ENCODE measurements around the gene CCM2.
"Not testable (repeated sequence)": the region's sequence is repeated elsewhere in the genome, so short reads cannot be mapped to it uniquely, and the experiment has no call there.

Gene CCM2

DNA sequence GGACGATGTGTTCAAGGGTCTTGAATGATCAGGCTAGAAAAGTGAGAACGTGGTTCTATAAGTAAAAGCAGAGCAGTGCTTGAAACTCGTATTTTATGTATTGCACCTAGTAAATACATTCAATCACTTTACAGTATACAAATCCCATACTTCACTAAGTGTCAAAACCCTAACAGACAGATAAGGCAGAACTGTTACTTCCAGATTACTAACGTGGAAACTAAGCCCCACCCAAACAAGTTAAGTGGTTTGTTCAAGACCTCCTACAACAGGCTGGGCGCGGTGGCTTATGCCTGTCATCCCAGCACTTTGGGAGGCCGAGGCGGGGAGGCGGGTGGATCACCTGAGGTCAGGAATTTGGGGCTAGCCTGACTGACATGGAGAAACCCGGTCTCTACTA, 12.0 kb upstream of the CCM2 start:
- DNase-seq (ENCODE audit: extremely low spot score) = no peak
- CTCF ChIA-PET = interaction anchor here (3.6 kb wide), 1 partner anchor 10 kb away, joined by 18 read pairs; the partner anchor contains the start of gene CCM2
- POLR2A ChIA-PET = no interaction called here
- TF ChIP-seq, protein P1, sequence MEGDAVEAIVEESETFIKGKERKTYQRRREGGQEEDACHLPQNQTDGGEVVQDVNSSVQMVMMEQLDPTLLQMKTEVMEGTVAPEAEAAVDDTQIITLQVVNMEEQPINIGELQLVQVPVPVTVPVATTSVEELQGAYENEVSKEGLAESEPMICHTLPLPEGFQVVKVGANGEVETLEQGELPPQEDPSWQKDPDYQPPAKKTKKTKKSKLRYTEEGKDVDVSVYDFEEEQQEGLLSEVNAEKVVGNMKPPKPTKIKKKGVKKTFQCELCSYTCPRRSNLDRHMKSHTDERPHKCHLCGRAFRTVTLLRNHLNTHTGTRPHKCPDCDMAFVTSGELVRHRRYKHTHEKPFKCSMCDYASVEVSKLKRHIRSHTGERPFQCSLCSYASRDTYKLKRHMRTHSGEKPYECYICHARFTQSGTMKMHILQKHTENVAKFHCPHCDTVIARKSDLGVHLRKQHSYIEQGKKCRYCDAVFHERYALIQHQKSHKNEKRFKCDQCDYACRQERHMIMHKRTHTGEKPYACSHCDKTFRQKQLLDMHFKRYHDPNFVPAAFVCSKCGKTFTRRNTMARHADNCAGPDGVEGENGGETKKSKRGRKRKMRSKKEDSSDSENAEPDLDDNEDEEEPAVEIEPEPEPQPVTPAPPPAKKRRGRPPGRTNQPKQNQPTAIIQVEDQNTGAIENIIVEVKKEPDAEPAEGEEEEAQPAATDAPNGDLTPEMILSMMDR (IDR thresholded peaks at IDR 0.05; ENCODE audit: control extremely low read depth, extremely low read depth, low read depth, missing control alignments) = no peak

DNA sequence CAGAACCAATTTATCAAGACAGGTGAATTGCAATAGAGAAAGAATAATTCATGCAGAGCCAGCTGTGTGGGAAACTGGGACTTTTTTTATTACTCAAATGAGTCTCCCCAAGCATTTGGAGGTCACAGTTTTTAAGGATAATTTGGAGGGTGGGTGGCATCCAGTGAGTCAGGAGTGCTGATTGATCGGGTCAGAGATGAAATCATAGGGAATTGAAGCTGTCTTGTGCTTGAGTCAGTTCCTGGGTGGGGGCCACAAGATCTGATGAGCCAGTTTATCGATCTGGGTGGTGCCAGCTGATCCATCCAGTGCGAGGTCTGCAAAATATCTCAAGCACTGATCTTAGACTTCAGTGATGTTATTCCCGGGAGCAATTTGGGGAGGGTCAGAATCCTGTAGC, 11.3 kb upstream of the CCM2 start:
- TF ChIP-seq, protein P1 (IDR thresholded peaks at IDR 0.05; ENCODE audit: control extremely low read depth, extremely low read depth, low read depth, missing control alignments) = no peak
- CTCF ChIA-PET = interaction anchor here (1.3 to 3.6 kb wide), 2 partner anchors 9 to 15 kb away, joined by 3 to 18 read pairs; partner anchors contain the start of gene CCM2
- POLR2A ChIA-PET = no interaction called here
- DNase-seq (ENCODE audit: extremely low spot score) = no peak

DNA sequence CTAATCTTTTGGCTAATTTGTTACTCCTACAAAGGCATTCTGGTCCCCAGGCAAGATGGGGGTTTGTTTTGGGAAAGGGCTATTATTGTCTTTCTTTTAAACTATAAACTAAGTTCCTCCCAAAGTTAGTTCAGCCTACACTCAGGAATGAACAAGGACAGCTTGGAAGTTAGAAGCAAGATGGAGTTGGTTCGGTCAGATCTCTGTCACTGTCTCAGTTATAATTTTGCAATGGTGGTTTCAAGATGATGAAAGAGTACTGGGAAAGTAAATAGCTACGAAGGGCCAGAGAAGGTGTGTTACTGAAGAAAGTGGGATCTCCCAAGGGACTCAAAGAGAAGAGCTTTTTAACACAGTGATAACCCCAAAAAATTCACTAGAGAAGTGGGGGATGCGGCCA, 10.9 kb upstream of the CCM2 start:
- ChIA-PET CTCF (interaction anchor here (1.3 to 3.6 kb wide), 3 partner anchors 8 to 15 kb away, joined by 3 to 18 read pairs (median 11); partner anchors contain the start of gene CCM2), POLR2A (interaction anchor here (0.6 kb wide), 1 partner anchor 9 kb away, joined by 3 read pairs; no protein-coding TSS in a partner anchor)
- TF ChIP-seq, protein P1 (IDR thresholded peaks at IDR 0.05; ENCODE audit: control extremely low read depth, extremely low read depth, low read depth, missing control alignments) = no peak
- no peak for DNase-seq (ENCODE audit: extremely low spot score)

DNA sequence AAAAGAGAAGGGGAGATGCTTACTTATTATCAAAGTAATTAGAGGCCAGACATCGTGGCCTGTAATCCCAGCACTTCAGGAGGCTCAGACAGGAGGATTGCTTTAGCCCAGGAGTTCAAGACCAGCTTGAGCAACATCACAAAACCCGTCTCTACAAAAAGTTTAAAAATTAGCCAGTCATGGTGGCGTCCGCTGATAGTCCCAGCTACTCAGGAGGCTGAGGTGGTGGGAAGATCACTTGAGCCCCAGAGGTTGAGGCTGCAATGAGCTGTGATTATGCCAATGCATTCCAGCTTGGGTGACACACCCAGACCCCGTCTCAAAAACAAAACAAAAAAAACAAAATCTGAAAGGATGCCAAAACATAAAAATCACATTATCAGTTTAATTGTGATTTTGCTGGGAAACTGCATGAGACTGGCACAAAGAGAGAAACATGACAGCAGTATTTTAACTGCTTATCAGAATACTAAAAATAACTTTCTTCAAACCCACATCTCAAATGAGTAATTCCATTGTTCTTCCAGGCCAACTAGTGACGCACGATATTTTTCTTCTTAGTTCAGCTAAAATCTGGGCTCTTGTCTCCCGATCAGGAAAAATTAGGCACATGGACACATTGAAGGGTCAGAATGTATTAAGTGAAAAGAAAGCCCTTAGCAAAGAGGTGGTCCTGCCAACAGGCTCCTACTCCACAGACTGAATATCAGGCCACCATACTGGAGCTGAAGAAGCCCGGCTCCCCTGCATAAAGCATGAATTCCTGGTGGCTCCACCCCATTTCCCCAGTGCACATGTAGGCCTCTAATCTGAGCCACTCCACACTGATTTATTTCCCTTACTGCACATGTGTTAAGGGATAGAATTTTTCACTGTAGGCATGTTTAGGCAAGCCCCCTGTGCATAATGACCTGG, 9.6 kb upstream of the CCM2 start:
- TF ChIP-seq, protein P1 (IDR thresholded peaks at IDR 0.05; ENCODE audit: control extremely low read depth, extremely low read depth, low read depth, missing control alignments) = no peak
- DNase-seq (ENCODE audit: extremely low spot score) = no peak
- ChIA-PET POLR2A (interaction anchor here (2.0 kb wide), 1 partner anchor 10 kb away, joined by 4 read pairs; no protein-coding TSS in a partner anchor), CTCF (interaction anchor here (2.6 to 3.6 kb wide), 2 partner anchors 8 to 9 kb away, joined by 11 to 18 read pairs; partner anchors contain the start of gene CCM2)

DNA sequence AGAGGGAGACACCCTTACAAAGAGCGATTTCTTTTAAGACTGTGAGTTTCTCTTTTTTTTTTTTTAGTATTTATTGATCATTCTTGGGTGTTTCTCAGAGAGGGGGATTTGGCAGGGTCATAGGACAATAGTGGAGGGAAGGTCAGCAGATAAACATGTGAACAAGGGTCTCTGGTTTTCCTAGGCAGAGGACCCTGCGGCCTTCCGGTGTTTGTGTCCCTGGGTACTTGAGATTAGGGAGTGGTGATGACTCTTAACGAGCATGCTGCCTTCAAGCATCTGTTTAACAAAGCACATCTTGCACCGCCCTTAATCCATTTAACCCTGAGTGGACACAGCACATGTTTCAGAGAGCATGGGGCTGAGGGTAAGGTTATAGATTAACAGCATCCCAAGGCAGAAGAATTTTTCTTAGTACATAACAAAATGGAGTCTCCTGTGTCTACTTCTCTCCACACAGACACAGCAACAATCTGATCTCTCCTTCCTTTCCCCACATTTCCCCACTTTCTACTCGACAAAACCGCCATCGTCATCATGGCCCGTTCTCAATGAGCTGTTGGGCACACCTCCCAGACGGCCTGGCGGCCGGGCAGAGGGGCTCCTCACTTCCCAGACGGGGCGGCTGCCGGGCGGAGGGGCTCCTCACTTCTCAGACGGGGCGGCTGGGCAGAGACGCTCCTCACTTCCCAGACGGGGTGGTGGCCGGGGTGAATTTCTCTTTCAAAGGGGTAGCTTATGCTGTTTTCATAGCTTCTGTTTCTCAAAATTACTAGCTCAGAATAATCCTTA, 7.8 kb upstream of the CCM2 start:
- DNase-seq (ENCODE audit: extremely low spot score) = not testable (repeated sequence)
- POLR2A ChIA-PET = interaction anchor here (2.0 kb wide), 1 partner anchor 12 kb away, joined by 4 read pairs; no protein-coding TSS in a partner anchor
- CTCF ChIA-PET = interaction anchor here (0.8 to 1.0 kb wide), 2 partner anchors 11 to 19 kb away, joined by 4 read pairs; no protein-coding TSS in a partner anchor

DNA sequence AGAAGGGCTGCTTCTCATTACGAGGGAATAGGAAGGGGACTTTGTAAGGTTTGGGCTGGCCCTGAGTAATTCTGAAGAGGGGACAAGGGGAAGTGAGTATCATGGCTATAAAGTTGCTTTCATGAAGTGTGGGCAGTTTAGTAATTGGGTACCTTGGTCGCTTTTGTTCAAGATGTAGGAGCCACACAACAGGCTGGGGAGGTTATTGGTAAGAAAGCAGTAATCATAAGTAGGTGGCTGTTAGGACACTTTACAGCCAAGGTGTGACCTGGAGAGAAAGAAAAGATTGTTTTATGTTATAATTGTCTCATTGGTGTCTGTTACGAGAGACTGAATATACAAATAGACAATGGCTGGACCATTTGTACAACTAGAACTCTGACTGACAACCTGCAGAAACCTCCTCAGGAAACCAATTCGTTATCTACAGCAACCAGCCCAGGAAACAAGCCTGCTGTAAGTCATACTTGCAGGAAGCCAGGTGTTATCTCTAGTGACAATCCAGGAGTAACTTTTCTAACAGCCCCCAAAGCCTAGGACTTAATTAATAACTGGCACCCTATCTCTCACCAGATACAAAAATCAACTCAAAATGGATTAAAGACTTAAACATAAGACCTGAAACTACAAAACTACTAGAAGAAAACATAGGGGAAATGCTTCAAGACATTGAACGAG, 5.0 kb upstream of the CCM2 start:
- CTCF ChIA-PET = interaction anchor here (1.0 to 1.5 kb wide), 5 partner anchors 13 to 141 kb away, joined by 3 to 5 read pairs (median 4); no protein-coding TSS in a partner anchor
- POLR2A ChIA-PET = no interaction called here
- TF ChIP-seq, protein P1 (IDR thresholded peaks at IDR 0.05; ENCODE audit: control extremely low read depth, extremely low read depth, low read depth, missing control alignments) = no peak
- no peak for DNase-seq (ENCODE audit: extremely low spot score)
